Adipocyte (in vitro differentiated cells): ENCODE data around the gene KIF18B.

Experiments used
- DNase-seq: peaks from one replicate; pipeline ENCODE4 v3.0.0-alpha.2; 2015; ENCODE audit warnings: low read depth
- H3K27me3 ChIP-seq: replicated peaks from 2 replicates; pipeline ENCODE4 v1.7.0; 2013; ENCODE audit warnings: mild to moderate bottlenecking, low read length, moderate library complexity; ENCODE audit not compliant: control insufficient read depth, insufficient read depth
- H3K36me3 ChIP-seq: 2 replicates; pipeline ENCODE4 v1.7.0; 2013; ENCODE audit warnings: low read length, mild to moderate bottlenecking, moderate library complexity; ENCODE audit not compliant: control insufficient read depth, insufficient read depth, severe bottlenecking
- H3K4me1 ChIP-seq: 2 replicates; pipeline ENCODE4 v1.7.0; 2013; ENCODE audit warnings: mild to moderate bottlenecking, low read length, moderate library complexity; ENCODE audit not compliant: control insufficient read depth, insufficient read depth
- H3K4me3 ChIP-seq: 2 replicates; pipeline ENCODE4 v1.7.0; 2013; ENCODE audit warnings: mild to moderate bottlenecking, low read length, moderate library complexity
- H3K9ac ChIP-seq: 2 replicates; pipeline ENCODE4 v1.7.0; 2013; ENCODE audit warnings: mild to moderate bottlenecking, low read length, moderate library complexity
- H3K9me3 ChIP-seq: 2 replicates; pipeline ENCODE4 v1.7.0; 2013; ENCODE audit warnings: mild to moderate bottlenecking, low read length, moderate library complexity; ENCODE audit not compliant: control insufficient read depth

Gene KIF18B

DNA sequence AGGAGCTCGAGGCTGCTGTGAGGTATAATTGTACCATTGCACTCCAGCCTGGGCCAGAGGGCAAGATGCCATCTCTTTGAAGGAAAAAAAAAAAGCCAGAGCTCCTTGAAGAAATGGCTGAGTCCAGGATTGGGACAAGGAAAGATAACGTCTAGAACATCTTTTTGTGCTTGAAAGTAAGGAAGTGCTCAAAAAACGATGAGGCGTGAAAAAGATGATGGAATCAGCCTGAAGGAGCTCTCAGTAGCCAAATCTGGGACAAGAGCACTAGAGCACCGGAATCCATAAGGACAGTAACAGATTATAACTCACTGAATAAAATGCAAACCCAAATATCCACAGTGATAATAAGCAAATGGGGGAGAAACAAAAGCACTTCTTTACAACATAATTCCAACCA is 70.5 kb downstream of the KIF18B start:
- no peak overlapping the region for H3K4me3 ChIP-seq
- no peak overlapping the region for H3K9ac ChIP-seq
- no peak for DNase-seq
- no peaks in the 10 kb centered on the region for H3K27me3 ChIP-seq
- H3K36me3 ChIP-seq = peaks cover 78% of the 10 kb centered on the region
- no peaks in the 10 kb centered on the region for H3K9me3 ChIP-seq
- H3K4me1 ChIP-seq = peaks cover 14% of the 10 kb centered on the region

DNA sequence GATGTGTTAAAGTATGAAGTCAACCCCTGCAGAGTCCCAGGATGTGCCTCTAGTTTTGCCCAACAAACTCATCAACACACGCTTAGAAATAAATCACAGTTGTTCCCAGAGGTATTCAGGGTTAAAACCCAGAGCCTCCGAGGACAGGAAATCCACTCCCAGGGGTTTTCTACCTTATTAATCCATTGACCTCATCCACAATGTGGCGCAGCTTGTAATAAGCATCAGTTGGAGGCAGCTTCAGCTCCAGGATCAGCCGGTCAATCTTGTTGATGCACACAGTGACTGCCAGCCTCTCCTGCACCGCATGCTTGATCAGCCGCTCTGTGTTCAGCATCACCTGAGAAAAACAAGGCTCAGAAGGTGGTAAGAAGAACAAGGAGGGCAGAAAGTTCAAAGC is 71.8 kb downstream of the KIF18B start:
- Histone ChIP-seq H3K36me3 (peaks cover 73% of the 10 kb centered on the region), H3K4me1 (peaks cover 17% of the 10 kb centered on the region), H3K27me3 (no peaks in the 10 kb centered on the region), H3K9ac (no peak overlapping the region), H3K4me3 (no peak overlapping the region), H3K9me3 (no peaks in the 10 kb centered on the region)
- no peak for DNase-seq
